ENCODE data around the gene FNDC5.

GRCh38 chr1:32889731-32890278 lies 19.1 kb upstream of the FNDC5 start:
- TF ChIP-seq POLR2A (IDR thresholded peaks at IDR 0.05; ENCODE audit: low read depth) (no peak), CTCF (IDR thresholded peaks at IDR 0.05) (no peak)

All from esophagus muscularis mucosa (tissue), 3 donors.